Measurements from ENCODE around the gene CPSF4.

The CPSF4 gene

GRCh38 chr7:99456288-99456687, 17.5 kb downstream of the CPSF4 start:
- Histone ChIP-seq H3K79me2 (peaks cover 25% of the 10 kb centered on the region), H3K9me3 (ENCODE audit: control insufficient read depth, low read length) (no peaks in the 10 kb centered on the region), H3K36me3 (ENCODE audit: control insufficient read depth, insufficient read depth, low read length) (no peaks in the 10 kb centered on the region), H2AFZ (no peak overlapping the region), H3K27me3 (ENCODE audit: control insufficient read depth, insufficient read depth, low read length) (no peaks in the 10 kb centered on the region), H3K4me1 (peaks cover 5% of the 10 kb centered on the region), H3K4me3 (ENCODE audit: low read depth, low read length) (no peak overlapping the region), H3K27ac (no peak overlapping the region), H3K4me2 (ENCODE audit: low read length) (no peak overlapping the region), H3K9ac (no peak overlapping the region)
- TF ChIP-seq CTCF (IDR thresholded peaks at IDR 0.05), result no peak

- Histone ChIP-seq H3K27me3 (ENCODE audit: control insufficient read depth, insufficient read depth, low read length) (no peaks in the 10 kb centered on the region), H2AFZ (no peak overlapping the region), H3K79me2 (peaks cover 33% of the 10 kb centered on the region), H3K36me3 (ENCODE audit: control insufficient read depth, insufficient read depth, low read length) (no peaks in the 10 kb centered on the region), H3K4me2 (ENCODE audit: low read length) (no peak overlapping the region), H3K9me3 (ENCODE audit: control insufficient read depth, low read length) (no peaks in the 10 kb centered on the region), H3K9ac (no peak overlapping the region), H3K27ac (no peak overlapping the region), H3K4me3 (ENCODE audit: low read depth, low read length) (no peak overlapping the region), H3K4me1 (peaks cover 5% of the 10 kb centered on the region)
- no peak for TF ChIP-seq CTCF (IDR thresholded peaks at IDR 0.05)
Measured at GRCh38 chr7:99457050-99457649, 18.4 kb downstream of the CPSF4 start.

GRCh38 chr7:99457650-99458493, 19.1 kb downstream of the CPSF4 start:
- no peaks in the 10 kb centered on the region for H3K36me3 ChIP-seq (ENCODE audit: control insufficient read depth, insufficient read depth, low read length)
- H3K4me2 ChIP-seq (ENCODE audit: low read length), result no peak overlapping the region
- H2AFZ ChIP-seq, result no peak overlapping the region
- no peaks in the 10 kb centered on the region for H3K9me3 ChIP-seq (ENCODE audit: control insufficient read depth, low read length)
- no peak for TF ChIP-seq CTCF (IDR thresholded peaks at IDR 0.05)
- no peaks in the 10 kb centered on the region for H3K27me3 ChIP-seq (ENCODE audit: control insufficient read depth, insufficient read depth, low read length)
- no peak overlapping the region for H3K4me3 ChIP-seq (ENCODE audit: low read depth, low read length)
- peaks cover 5% of the 10 kb centered on the region for H3K4me1 ChIP-seq
- no peak overlapping the region for H3K27ac ChIP-seq
- no peak overlapping the region for H3K9ac ChIP-seq
- H3K79me2 ChIP-seq, result peaks cover 39% of the 10 kb centered on the region

GRCh38 chr7:99459087-99459486, 20.3 kb downstream of the CPSF4 start:
- Histone ChIP-seq H3K4me1 (peaks cover 5% of the 10 kb centered on the region), H3K9me3 (ENCODE audit: control insufficient read depth, low read length) (no peaks in the 10 kb centered on the region), H3K27me3 (ENCODE audit: control insufficient read depth, insufficient read depth, low read length) (no peaks in the 10 kb centered on the region), H3K36me3 (ENCODE audit: control insufficient read depth, insufficient read depth, low read length) (no peaks in the 10 kb centered on the region), H2AFZ (no peak overlapping the region), H3K27ac (no peak overlapping the region), H3K4me2 (ENCODE audit: low read length) (no peak overlapping the region), H3K9ac (no peak overlapping the region), H3K4me3 (ENCODE audit: low read depth, low read length) (no peak overlapping the region), H3K79me2 (peaks cover 50% of the 10 kb centered on the region)
- TF ChIP-seq CTCF (IDR thresholded peaks at IDR 0.05), result no peak

Data from parathyroid adenoma (tissue), 2 donors.